Liver (tissue), 9 donors: ENCODE measurements around the gene EVL. TPM values are rescaled to one million over a fixed set of nuclear protein-coding genes. Genes with fewer than 3 reads are reported as not detected.
"Not testable (repeated sequence)": the region's sequence is repeated elsewhere in the genome, so short reads cannot be mapped to it uniquely, and the experiment has no call there.

ENCODE experiments used
- DNase-seq: peaks from one replicate; pipeline ENCODE4 v3.0.0-alpha.2; 2017; ENCODE audit warnings: low spot score
- H3K27ac ChIP-seq, 2 donors: one replicate each; pipeline ENCODE4 v1.7.0; 2013; ENCODE audit warnings: inconsistent platforms in 2 of 2, low read length in 2 of 2, control low read depth in 1 of 2, low read depth in 1 of 2, mild to moderate bottlenecking in 1 of 2
- H3K27me3 ChIP-seq, 4 donors: one replicate each; pipeline versions ENCODE4 v1.6.1 to v1.7.0; 2013; ENCODE audit warnings: low read length in 3 of 4, inconsistent platforms in 1 of 4, mild to moderate bottlenecking in 1 of 4, moderate library complexity in 1 of 4; ENCODE audit not compliant: control insufficient read depth in 4 of 4, insufficient read depth in 4 of 4
- H3K36me3 ChIP-seq, 4 donors: one replicate each; pipeline versions ENCODE4 v1.6.1 to v1.7.0; 2013; ENCODE audit warnings: low read length in 3 of 4, mild to moderate bottlenecking in 3 of 4, low read depth in 1 of 4, moderate library complexity in 1 of 4; ENCODE audit not compliant: control insufficient read depth in 4 of 4, insufficient read depth in 3 of 4
- H3K4me1 ChIP-seq, 4 donors: one replicate each; pipeline versions ENCODE4 v1.6.1 to v1.7.0; 2013; ENCODE audit warnings: low read length in 3 of 4, mild to moderate bottlenecking in 3 of 4, moderate library complexity in 1 of 4; ENCODE audit not compliant: control insufficient read depth in 4 of 4, insufficient read depth in 4 of 4
- H3K4me3 ChIP-seq, 3 donors: one replicate each; pipeline versions ENCODE4 v1.6.1 to v1.7.0; 2013; ENCODE audit warnings: low read length in 3 of 3, control low read depth in 1 of 3, low read depth in 1 of 3, mild to moderate bottlenecking in 1 of 3
- H3K9ac ChIP-seq, 2 donors: one replicate each; pipeline ENCODE4 v1.7.0; 2013; ENCODE audit warnings: low read length in 2 of 2, mild to moderate bottlenecking in 2 of 2, moderate library complexity in 2 of 2, control low read depth in 1 of 2, low read depth in 1 of 2
- H3K9me3 ChIP-seq, 4 donors: one replicate each; pipeline versions ENCODE4 v1.6.1 to v1.7.0; 2013; ENCODE audit warnings: low read length in 3 of 4; ENCODE audit not compliant: control insufficient read depth in 4 of 4
- ATF3 ChIP-seq: IDR thresholded peaks from 2 replicates; pipeline ENCODE4 v1.6.1; 2016; ENCODE audit warnings: antibody characterized with exemption
- CTCF ChIP-seq: fragments of 150-350 bp; IDR thresholded peaks from 2 replicates; pipeline ENCODE4 v1.5.1; 2017; ENCODE audit warnings: improper control_type of control experiment, low read depth, low read length; ENCODE audit not compliant: missing input control
- EGR1 ChIP-seq, 2 donors: IDR thresholded peaks; 2 replicates each; pipeline ENCODE4 v1.6.1; 2016 to 2018; ENCODE audit warnings: antibody characterized with exemption in 2 of 2, low read depth in 2 of 2
- FOXA1 ChIP-seq: IDR thresholded peaks from 2 replicates; pipeline ENCODE4 v1.6.1; 2016; ENCODE audit warnings: antibody characterized with exemption
- FOXA2 ChIP-seq: IDR thresholded peaks from 2 replicates; pipeline ENCODE4 v1.6.1; 2016; ENCODE audit warnings: antibody characterized with exemption
- GABPA ChIP-seq, 2 donors: IDR thresholded peaks in 1 of 2; conservative IDR thresholded peaks in 1 of 2; 2 replicates each; pipeline ENCODE4 v1.6.1; 2016; ENCODE audit warnings: antibody characterized with exemption in 2 of 2, mild to moderate bottlenecking in 1 of 2, moderate library complexity in 1 of 2
- HNF4A ChIP-seq, 2 donors: conservative IDR thresholded peaks; 2 replicates each; pipeline ENCODE4 v1.6.1; 2016; ENCODE audit warnings: antibody characterized with exemption in 2 of 2, mild to moderate bottlenecking in 2 of 2
- HNF4G ChIP-seq: IDR thresholded peaks from 2 replicates; pipeline ENCODE4 v1.6.1; 2016; ENCODE audit warnings: antibody characterized with exemption
- JUND ChIP-seq, 2 donors: IDR thresholded peaks; 2 replicates each; pipeline ENCODE4 v1.6.1; 2016; ENCODE audit warnings: antibody characterized with exemption in 2 of 2
- MAX ChIP-seq: IDR thresholded peaks from 2 replicates; pipeline ENCODE4 v1.6.1; 2016; ENCODE audit warnings: antibody characterized with exemption
- NR2F2 ChIP-seq: IDR thresholded peaks from 2 replicates; pipeline ENCODE4 v1.6.1; 2016; ENCODE audit warnings: antibody characterized with exemption
- RAD21 ChIP-seq, 2 donors: IDR thresholded peaks; 2 replicates each; pipeline ENCODE4 v1.6.1; 2016; ENCODE audit warnings: antibody characterized with exemption in 2 of 2, mild to moderate bottlenecking in 2 of 2
- REST ChIP-seq: IDR thresholded peaks from 2 replicates; pipeline ENCODE4 v1.6.1; 2016; ENCODE audit warnings: antibody characterized with exemption, mild to moderate bottlenecking
- RXRA ChIP-seq, 2 donors: IDR thresholded peaks; 2 replicates each; pipeline ENCODE4 v1.6.1; 2017 to 2018; ENCODE audit warnings: antibody characterized with exemption in 2 of 2, mild to moderate bottlenecking in 1 of 2
- TAF1 ChIP-seq: conservative IDR thresholded peaks from 2 replicates; pipeline ENCODE4 v1.6.1; 2016; ENCODE audit warnings: antibody characterized with exemption, mild to moderate bottlenecking
- YY1 ChIP-seq: IDR thresholded peaks from 2 replicates; pipeline ENCODE4 v1.6.1; 2016; ENCODE audit warnings: antibody characterized with exemption, mild to moderate bottlenecking
- WGBS: extraction: QIAGEN DNeasy Blood & Tissue Kit; methylation state at CpG from one replicate; pipeline ENCODE4 v1.1.7; 2013; 5-methylcytosine and 5-hydroxymethylcytosine counted together
- polyA plus RNA-seq, 2 donors: library from polyadenylated mRNA; stranded (reverse) in 1 of 2; unstranded in 1 of 2; fragments of 200-250 nt in 1 of 2; fragments of >200 nt in 1 of 2; fragmentation: Nextera tagmentation in 1 of 2; extraction: Ambion mirVana in 1 of 2; gene quantifications; one replicate each; pipeline versions ENCODE4 v1.2.1 to v1.2.3, GENCODE V29; 2013 to 2015
- total RNA-seq, 2 donors: library from RNA; depleted of rRNA; stranded (reverse); fragments of >200 nt; gene quantifications; one replicate each; pipeline ENCODE4 v1.2.3, GENCODE V29; 2014
- TF ChIP-seq, protein P1 (sequence below): IDR thresholded peaks from 2 replicates; pipeline ENCODE4 v1.6.1; 2016; ENCODE audit warnings: antibody characterized with exemption
- donor health status: healthy.
- donor health status: healthy.
- donor health status: healthy.
- donor health status: healthy.
- donor health status: healthy.

Gene EVL
- total and polyA plus RNA-seq, 4 donors = 11.3 to 85.9 (median 33.9) TPM

- H3K4me3 ChIP-seq, H3K27me3 ChIP-seq, H3K4me1 ChIP-seq, H3K36me3 ChIP-seq, DNase-seq, H3K9me3 ChIP-seq: not testable (repeated sequence)
- Histone ChIP-seq H3K27ac (peak overlapping the region; percentile 51 to 75), H3K9ac (peak overlapping the region in 1 of 2 donors; percentile 14)
- 81% methylated on average over 12 of the region's 12 CpGs for WGBS
Measured at GRCh38 chr14:100064335-100065092, 708 bp upstream of the EVL start.

DNA sequence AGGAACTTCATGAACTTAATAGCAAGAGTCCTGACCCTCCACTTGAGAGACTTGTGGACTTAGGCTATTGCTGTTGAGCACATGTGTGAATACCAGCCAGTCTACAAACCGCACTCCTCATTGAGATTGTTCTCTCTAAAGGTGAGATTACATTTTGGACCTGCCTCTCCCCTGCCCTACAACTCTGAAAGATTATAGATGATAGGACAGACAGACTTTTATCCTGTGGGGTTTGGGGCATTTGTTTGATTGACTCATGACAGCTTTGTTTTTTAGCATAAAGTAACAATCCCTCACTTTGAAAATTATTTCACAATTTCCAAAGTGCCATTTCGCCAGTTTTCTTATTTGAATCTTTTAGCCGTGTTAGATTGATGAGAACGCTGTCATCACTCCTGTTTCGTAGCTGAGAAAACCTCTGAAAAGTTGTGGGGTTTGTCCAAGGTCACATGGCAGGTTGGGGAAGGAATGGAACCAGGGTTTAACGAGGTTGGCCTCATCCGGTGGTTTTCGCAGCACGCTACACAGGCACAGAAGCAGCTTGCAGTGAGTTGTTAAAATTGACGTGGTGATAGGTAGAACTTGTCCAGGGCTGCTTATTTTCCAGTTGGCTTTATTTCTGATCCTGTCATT lies 836 bp downstream of the EVL start:
- H3K4me1 ChIP-seq = peaks cover 0 to 3% (median 0%) of the 10 kb centered on the region in 4 donors
- H3K36me3 ChIP-seq = no peaks in the 10 kb centered on the region
- H3K27ac ChIP-seq = peak overlapping the region in 1 of 2 donors; percentile 75
- H3K9ac ChIP-seq = peak overlapping the region in 1 of 2 donors; percentile 24
- no peak overlapping the region for H3K4me3 ChIP-seq
- DNase-seq = no peak
- TF ChIP-seq ATF3 (no peak), HNF4G (no peak), GABPA (IDR thresholded peaks at IDR 0.05 in 1 of 2, conservative IDR thresholded peaks at IDR 0.05 in 1 of 2) (no peak), REST (no peak), TAF1 (no peak), RXRA (IDR thresholded peaks at IDR 0.05) (no peak), NR2F2 (no peak), EGR1 (IDR thresholded peaks at IDR 0.05; ENCODE audit: low read depth in 2 of 2) (no peak), JUND (IDR thresholded peaks at IDR 0.05) (no peak), FOXA2 (no peak), CTCF (no peak), RAD21 (IDR thresholded peaks at IDR 0.05) (no peak), HNF4A (conservative IDR thresholded peaks at IDR 0.05) (no peak), YY1 (no peak), MAX (no peak), FOXA1 (no peak)
- TF ChIP-seq, protein P1, sequence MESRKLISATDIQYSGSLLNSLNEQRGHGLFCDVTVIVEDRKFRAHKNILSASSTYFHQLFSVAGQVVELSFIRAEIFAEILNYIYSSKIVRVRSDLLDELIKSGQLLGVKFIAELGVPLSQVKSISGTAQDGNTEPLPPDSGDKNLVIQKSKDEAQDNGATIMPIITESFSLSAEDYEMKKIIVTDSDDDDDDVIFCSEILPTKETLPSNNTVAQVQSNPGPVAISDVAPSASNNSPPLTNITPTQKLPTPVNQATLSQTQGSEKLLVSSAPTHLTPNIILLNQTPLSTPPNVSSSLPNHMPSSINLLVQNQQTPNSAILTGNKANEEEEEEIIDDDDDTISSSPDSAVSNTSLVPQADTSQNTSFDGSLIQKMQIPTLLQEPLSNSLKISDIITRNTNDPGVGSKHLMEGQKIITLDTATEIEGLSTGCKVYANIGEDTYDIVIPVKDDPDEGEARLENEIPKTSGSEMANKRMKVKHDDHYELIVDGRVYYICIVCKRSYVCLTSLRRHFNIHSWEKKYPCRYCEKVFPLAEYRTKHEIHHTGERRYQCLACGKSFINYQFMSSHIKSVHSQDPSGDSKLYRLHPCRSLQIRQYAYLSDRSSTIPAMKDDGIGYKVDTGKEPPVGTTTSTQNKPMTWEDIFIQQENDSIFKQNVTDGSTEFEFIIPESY = no peak
- H3K9me3 ChIP-seq = no peaks in the 10 kb centered on the region
- WGBS = 80% methylated on average over 10 of the region's 10 CpGs
- no peaks in the 10 kb centered on the region for H3K27me3 ChIP-seq
